Occipital lobe (tissue), 2 donors: ENCODE data around the gene VCX2. TPM values are rescaled to one million over a fixed set of nuclear protein-coding genes. Genes with fewer than 3 reads are reported as not detected.
"Not testable (repeated sequence)": the region's sequence is repeated elsewhere in the genome, so short reads cannot be mapped to it uniquely, and the experiment has no call there.

Experiments used
- DNase-seq: peaks from one replicate; lab custom pipeline; 2025; lab: John Stamatoyannopoulos, UW
- total RNA-seq: library from RNA; depleted of rRNA; stranded (reverse); fragments of >200 nt; gene quantifications from one replicate; pipeline ENCODE4 v1.2.3, GENCODE V29; 2014

Gene VCX2
- total RNA-seq: not detected

- not testable (repeated sequence) for DNase-seq
Measured at GRCh38 chrX:8171169-8171568, at the start of gene VCX2. Gene VCX2, minus strand, starts transcription at chrX:8171267. Its CDS starts 624 bp downstream, at chrX:8170643.

- no peak for DNase-seq
Measured at GRCh38 chrX:8204943-8205342, 33.9 kb upstream of the VCX2 start.

- DNase-seq: no peak
Measured at GRCh38 chrX:8204169-8204935, 33.3 kb upstream of the VCX2 start.

GRCh38 chrX:8201896-8202331, 30.8 kb upstream of the VCX2 start:
- DNase-seq: peak; percentile 14

GRCh38 chrX:8196776-8197175, 25.7 kb upstream of the VCX2 start:
- no peak for DNase-seq

- DNase-seq: no peak
Measured at GRCh38 chrX:8194216-8194615, 23.1 kb upstream of the VCX2 start.

- no peak for DNase-seq
Measured at GRCh38 chrX:8192276-8192675, 21.2 kb upstream of the VCX2 start.

GRCh38 chrX:8191022-8191421, 20.0 kb upstream of the VCX2 start:
- no peak for DNase-seq

- no peak for DNase-seq
Measured at GRCh38 chrX:8190341-8190830, 19.3 kb upstream of the VCX2 start.

- DNase-seq: no peak
Measured at GRCh38 chrX:8189096-8189830, 18.2 kb upstream of the VCX2 start.

- DNase-seq: no peak
Measured at GRCh38 chrX:8183346-8183745, 12.3 kb upstream of the VCX2 start.

GRCh38 chrX:8179656-8180055, 8.6 kb upstream of the VCX2 start:
- DNase-seq: no peak

GRCh38 chrX:8154011-8154410, 17.1 kb downstream of the VCX2 start:
- DNase-seq: not testable (repeated sequence)

GRCh38 chrX:8147226-8147625, 23.8 kb downstream of the VCX2 start:
- no peak for DNase-seq

GRCh38 chrX:8144925-8145324, 26.1 kb downstream of the VCX2 start:
- DNase-seq: no peak

GRCh38 chrX:8141896-8142295, 29.2 kb downstream of the VCX2 start:
- no peak for DNase-seq

- DNase-seq: no peak
Measured at GRCh38 chrX:8140986-8141744, 29.9 kb downstream of the VCX2 start.

- no peak for DNase-seq
Measured at GRCh38 chrX:8139716-8140115, 31.4 kb downstream of the VCX2 start.

GRCh38 chrX:8138252-8138651, 32.8 kb downstream of the VCX2 start:
- DNase-seq: no peak

GRCh38 chrX:8126648-8127047, 44.4 kb downstream of the VCX2 start:
- no peak for DNase-seq

GRCh38 chrX:8126092-8126491, 45.0 kb downstream of the VCX2 start:
- no peak for DNase-seq

- DNase-seq: no peak
Measured at GRCh38 chrX:8125566-8125965, 45.5 kb downstream of the VCX2 start.
